ENCODE results near the gene PWWP2B. TPM values are rescaled to one million over a fixed set of nuclear protein-coding genes. Genes with fewer than 3 reads are reported as not detected.
A peak's percentile ranks its signal among the peaks of the same experiment; 100 is the strongest.
"Not testable (repeated sequence)": the region's sequence is repeated elsewhere in the genome, so short reads cannot be mapped to it uniquely, and the experiment has no call there.

Gene PWWP2B
- total RNA-seq, 1 experiment from 2014 or later, result 6.7 TPM

DNA sequence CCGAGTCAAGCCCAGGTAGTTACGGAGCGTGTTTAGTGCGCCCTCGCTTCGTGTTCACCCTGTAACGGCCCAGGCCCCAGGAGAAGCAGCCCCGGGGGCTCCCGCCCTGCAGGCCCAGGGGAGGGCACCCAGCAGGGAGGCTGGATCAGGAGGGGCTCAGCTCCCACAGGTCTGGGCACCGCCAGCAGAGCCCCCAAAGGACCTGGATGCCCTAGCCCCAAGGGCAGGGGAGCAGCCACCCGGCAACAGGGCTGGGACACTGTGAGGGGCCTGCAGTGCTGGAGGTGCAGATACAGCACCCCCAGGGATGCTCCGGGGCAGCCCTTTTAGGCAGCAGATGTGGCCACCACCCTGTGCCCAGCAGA lies 35.2 kb downstream of the PWWP2B start:
- DNase-seq (ENCODE audit: low read depth), result no peak

DNA sequence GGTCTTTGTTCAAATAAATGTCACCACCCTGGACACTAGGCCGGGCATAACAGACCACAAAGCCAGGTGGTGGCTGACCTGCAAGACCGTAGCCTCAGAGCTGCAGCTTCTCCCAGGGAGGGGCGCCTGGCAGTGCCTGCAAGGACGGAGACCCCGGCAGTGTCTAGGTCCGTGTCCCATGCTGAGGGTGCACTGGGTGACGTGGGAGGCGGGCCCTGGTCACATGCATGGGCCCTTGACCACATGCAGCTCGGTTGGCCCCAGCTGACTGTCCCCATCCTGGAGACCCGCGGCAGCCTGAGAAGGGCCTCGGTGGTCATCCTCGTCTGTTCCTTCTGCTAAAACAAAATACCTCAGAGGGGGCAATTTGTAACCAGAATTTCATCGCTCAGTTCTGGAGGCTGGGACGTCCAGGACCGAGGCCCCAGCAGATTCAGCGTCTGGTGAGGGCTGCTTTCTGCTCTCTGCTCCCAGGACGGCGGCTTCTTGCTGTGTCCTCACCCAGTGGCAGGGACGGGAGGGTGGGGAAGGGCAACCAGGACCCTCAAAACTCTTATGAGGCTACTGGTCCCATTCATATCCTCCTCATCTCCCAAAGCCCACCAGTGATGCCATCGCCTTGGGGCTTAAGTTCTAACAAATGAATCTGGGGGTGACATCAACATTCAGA lies 36.8 kb downstream of the PWWP2B start:
- DNase-seq (ENCODE audit: low read depth), result no peak

DNA sequence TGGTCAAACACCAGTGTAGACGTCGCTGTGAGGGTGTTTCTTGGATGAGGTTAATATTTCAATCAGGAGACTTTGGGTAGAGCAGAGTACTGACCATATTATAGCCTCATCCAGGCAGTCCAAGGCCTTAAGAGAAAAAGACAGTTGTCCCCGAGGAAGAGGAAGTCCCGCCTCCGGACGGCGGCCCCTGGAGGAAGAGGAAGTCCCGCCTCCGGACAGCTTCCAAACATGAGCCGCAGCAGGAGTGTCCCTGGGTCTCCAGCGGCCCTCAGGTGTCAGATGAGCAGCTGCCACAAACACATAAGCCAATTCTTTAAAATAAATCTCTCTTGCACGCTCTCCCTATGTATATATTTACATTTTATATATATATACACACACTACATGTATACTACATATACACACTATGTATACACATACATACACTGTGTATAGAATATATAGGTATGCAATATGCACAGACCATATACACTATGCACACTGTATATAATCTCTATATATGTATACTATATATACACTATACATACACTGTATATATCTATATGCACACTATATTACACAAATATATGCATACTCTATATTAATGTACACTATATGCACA lies 37.5 kb downstream of the PWWP2B start:
- DNase-seq (ENCODE audit: low read depth), result no peak

DNA sequence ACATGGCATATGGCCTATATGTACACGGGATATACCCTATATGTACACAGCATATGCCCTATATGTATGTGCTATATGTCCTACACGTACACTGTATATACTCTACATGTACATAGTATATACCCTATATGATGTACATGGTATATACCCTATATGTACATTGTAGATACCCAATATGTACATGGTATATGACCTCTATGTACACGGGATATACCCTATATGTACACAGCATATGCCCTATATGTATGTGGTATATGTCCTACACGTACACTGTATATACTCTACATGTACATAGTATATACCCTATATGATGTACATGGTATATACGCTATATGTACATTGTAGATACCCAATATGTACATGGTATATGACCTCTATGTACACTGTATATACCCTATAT lies 38.3 kb downstream of the PWWP2B start:
- DNase-seq (ENCODE audit: low read depth), result not testable (repeated sequence)

DNA sequence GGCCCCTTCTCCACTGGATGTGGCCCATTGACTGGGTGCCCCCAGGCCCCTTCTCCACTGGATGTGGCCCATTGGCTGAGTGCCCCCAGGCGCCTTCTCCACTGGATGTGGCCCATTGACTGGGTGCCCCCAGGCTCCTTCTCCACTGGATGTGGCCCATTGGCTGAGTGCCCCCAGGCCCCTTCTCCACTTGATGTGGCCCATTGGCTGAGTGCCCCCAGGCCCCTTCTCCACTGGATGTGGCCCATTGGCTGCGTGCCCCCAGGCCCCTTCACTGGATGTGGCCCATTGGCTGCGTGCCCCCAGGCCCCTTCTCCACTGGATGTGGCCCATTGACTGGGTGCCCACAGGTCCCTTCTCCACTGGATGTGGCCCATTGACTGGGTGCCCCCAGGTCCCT lies 39.1 kb downstream of the PWWP2B start:
- DNase-seq (ENCODE audit: low read depth), result not testable (repeated sequence)

DNA sequence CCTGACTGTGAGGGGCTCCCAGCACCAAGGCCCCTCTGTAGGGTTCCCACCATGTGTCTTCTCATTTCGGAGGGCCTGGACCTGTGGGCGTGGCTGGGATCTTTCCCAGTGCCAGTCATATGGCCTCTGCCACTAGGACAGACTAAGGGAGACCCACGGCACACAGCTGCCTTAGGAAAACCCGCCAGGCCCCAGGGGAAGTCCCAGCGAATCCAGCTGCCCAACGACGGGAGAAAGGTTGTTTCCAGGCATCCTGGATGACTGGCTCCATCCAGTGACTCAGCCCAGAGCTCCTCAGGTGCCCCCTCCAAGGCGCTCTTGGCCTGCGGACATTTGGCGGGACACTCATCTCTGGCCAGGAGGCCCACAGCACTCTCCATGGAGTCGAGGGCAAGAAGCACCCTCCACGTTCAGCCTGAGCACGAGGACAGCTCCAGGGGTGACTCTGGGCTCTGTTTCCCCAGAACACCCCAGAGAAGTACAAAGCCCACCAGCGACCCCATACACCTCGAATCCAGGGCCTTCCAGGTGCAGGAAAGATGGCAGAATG lies 39.9 kb downstream of the PWWP2B start:
- no peak for DNase-seq (ENCODE audit: low read depth)

DNA sequence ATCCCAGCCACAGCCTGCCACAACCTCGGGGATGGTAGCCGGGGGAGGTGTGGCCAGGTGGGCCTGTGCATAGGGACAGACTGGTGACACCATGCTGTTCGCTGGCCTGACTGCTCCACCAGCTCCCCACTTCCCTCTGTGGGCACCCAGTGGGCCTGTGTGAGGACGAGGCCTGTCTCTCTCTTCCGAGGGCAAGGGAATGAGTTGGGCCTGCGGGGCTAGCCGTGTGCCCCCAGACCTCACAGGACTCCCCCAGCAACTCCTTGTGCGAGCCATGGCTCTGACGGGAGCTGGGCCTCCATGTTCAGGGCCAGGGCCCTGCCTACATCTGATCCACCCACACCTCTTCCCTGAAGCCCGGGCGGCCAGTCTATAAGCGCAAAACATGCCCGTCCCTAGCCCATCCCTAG lies 40.5 kb downstream of the PWWP2B start:
- no peak for DNase-seq (ENCODE audit: low read depth)

DNA sequence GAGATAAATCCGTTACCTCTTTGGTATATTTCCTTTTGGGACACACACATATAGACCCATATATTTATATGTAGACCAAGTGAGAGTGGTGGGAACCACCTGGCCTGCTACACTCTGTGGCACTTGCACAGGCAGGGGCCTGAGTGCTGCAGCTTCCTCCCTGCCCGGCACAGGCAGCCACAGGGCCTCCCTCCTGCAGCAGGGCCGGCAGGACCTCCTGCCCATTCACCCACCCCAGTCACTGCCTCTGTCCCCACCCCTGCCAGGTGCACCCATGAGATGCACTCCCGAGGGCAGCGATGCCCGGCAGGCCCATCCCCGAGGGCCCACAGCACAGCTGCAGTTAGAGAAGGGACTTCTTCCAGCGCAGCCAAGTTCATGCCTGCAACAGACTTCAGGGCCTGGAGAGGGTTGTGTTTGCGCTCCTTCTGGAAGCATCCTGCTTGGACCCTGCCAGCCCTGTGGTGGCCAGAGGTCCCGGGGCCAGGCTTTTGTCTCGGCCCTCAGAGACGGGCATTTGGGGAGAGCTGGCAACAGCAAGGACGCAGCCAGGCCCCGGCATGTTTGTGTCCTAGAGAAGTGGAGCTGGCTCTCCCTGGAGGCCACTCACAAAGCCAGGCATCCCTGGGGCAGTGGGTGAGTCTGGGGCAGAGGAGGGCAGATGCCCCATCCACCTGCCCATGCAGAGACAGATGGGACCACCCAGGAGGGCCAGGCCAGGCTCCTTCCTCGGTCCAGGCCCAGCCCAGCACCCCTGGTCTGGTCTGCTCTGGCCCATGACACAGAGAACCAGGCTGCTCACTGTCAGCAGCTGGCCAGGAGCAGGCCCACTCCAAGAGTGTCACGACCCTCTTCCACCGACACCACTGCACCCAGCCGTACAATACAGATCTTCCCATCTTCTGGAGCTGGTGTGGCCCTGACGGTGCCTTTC lies 41.4 kb downstream of the PWWP2B start:
- DNase-seq (ENCODE audit: low read depth), result no peak

DNA sequence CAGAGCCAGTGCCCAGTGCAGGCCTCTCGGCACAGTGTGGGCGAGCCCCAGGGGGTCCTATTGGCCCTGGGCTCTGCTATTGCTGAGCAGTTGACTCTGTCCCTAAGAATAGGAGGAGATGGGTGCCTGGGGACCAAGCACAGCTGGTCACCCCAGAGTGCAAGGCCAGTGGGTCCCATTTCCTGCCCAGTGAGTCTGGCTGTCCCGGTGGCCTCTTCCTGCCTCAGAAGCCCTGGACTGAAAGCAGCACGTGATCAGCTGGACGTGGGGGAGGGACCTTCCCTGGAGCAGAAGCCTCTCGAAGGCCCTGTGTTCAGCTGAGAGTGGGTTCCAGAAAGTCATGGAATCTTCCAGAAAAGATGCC lies 42.0 kb downstream of the PWWP2B start:
- DNase-seq (ENCODE audit: low read depth), result no peak

DNA sequence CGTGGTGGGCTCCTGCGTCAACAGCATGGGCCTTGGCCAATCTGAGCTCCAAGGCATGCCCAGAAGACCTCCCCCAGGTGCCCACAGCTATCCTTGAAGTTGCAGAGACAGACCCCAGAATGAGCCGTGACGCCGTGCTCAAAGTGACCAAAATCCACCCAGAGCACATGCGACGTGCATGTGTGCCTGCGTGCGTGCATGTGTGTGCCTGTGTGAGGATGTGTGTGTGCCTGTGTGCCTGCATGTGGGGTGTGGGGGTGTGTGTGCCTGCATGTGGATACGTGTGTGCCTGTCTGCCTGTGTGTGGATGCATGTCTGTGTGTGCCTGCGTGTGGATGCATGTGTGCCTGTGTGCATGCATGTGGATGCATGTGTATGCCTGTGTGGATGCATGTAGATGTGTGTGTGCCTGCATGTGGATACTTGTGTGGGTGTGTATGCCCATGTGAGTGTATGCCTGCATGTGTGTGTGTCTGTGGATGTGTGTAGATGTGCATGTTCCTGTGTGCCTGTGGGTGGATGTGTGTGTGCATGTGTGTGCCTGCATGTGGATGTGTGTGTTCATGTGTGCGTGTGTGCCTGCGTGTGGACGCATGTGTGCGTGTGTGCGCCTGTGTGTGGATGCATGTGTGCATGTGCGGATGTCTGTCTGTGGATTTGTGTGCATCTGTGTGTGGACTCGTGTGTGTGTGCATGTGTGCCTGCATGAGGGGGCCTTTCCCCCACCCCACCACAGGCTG lies 42.6 kb downstream of the PWWP2B start:
- no peak for DNase-seq (ENCODE audit: low read depth)

DNA sequence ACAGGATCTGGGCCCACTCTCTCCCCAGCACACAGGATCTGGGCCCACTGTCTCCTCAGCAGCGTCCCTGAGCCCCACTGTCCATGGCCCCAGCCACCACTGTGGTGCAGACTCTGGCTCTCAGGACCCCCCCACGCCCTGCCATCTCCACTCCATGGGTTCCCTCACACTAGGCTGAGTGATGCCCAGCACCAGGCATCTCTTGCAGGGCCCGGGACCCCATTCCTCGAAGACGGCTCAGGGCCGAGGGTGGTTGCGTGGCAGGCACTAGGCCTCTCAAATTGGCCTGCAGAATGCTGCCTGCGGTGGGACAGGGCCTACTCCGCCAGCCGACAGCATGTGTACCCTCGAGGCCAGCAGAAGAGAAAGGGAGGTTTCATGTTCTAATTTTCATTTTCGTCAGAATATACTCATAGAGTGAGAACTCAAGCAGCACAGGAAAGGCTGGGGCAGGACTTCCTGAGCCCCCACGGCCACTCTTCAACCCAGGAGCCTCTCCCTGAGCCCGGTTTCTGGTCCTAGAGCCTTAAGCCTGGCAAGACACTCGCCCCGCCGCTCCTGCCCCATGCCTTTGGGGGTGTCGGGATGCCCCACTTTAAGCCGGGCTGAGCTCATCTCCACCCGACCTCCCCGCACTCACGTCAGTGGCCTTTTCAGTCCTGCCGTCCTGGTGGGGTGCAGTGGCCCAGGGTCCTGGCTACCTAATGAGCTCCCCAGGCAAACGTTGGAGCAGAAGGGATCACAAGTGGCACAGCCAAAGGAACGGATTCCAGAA lies 44.0 kb downstream of the PWWP2B start:
- DNase-seq (ENCODE audit: low read depth), result no peak

DNA sequence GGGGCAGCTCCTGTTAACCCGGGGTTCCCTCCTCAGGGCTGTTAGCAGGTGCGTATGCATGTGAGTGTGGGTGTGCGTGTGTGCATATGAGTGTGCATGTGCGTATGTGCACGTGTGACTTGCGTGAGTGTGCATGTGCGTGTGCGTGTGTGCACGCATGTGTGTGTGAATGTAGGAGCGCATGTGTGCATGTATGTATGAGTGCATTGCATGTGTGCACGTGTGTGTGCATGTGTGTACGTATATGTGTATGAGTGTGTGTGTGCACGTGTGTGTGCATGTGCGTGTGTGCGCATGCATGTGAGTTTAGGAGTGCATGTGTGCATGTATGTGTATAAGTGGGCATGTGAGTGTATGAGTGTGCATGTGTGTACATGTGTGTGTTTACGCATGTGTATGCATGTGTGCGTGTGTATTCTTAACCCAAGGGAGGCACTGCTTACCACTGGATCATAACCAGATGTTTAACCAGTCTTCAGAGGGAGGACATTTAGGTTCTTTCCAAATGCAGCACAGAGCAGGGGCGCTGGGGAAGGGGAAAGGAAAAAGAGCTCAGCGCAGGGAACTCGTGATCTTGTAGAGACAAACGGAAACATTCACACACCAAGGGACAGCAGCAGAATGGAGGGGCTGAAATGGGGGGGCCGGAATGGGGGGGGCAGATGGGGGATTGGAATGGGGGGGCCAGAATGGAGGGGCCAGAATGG lies 45.0 kb downstream of the PWWP2B start:
- DNase-seq (ENCODE audit: low read depth), result no peak

DNA sequence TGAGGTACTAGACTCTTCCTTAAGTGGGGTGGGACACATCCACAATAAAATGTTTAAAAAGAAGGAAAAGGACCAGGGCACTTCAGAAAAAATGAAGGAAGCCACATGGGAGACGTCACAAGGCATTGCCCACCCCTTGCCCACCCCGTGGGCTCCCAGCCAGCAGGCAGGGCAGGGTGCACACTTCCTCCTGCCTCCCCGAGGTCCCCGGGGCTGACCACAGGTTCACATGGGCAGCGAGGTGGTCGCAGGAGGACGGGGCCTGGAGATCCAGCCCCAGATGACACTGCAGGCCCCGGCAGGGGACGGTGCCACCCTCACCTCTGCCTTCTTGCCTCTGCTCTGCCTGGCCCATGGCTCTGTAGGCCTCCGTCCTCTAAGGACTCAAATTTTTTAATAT lies 45.6 kb downstream of the PWWP2B start:
- DNase-seq (ENCODE audit: low read depth), result no peak

DNA sequence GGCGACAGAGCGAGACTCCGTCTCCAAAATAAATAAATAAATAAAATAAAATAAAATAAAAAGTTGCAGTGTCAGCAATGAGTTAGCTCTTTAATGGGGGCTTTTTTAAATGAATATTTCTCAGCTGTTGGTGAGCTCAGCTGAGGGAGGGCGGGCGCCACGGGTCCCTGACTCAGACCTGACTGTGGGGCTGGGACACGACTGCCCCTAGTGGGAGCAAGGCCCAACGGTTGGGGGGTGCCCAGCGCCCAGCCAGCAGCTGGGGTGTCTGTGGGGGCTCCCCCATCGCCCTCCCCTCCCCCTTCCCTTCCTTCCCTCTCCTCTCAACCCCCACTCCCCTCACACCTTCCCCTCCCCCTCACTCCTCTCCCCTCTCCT lies 46.6 kb downstream of the PWWP2B start:
- DNase-seq (ENCODE audit: low read depth), result peak; percentile 61

DNA sequence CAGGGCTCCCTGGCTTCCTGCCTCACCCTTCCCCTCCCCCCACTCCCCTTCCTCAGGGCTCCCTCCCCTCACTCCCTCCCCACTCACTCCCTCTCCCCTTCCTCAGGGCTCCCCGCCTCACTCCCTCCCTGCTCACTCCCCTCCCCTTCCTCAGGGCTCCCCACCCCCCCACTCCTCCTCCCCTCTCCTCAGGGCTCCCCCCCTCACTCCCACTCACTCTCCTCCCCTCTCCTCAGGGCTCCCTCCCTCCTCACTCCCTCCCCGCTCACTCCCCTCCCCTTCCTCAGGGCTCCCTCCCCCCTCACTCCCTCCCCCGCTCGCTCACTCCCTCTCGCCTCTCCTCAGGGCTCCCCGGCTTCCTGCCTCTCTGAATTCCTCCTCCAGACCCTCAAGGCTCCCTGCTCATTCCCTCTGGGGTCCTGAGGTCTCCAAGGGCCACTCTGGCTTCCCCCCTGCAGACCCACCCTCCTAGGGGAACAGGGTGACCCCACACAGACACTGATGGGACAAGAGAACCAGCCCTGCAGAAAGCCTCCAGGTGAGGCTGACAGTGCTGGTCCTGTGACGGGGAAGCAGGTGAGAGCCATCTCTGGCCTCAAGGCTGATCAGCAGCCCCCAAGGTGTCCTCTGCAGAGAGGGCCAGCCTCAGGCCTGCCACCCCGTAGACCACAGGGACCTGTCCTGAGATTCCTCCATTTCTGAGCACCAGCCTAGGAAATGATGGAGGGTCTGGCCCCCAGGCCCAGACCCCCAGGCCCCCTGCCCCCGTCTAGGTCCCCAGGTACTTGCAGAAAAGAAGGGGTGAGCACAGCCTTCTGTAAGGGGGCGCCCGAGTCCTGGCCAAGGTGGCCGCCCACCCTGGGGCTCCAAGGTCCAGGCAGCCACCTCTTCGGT lies 47.2 kb downstream of the PWWP2B start:
- no peak for DNase-seq (ENCODE audit: low read depth)

DNA sequence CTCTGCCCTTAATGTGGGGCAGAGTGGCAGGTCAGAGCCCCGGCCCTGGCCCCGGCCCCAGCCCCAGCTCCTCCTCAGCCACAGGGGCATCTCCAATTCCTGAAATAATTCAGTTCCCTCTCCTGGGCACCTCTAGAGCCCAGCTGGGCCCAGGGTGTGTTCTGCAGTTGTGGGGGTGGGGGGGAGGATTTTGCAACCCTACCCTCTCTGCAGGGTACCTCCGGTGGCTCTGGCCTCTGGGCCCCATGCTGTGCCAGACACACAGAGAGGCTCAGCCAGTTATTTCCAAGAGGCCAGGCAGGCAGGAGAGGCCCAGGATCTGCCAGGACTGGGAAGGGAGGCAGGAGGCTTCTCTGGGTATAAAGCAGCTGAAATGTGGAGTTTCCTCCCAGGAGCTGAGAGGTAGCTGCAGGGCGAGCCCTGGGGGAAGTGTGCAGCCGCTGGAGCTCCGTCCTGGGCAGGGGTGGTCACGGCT lies 47.9 kb downstream of the PWWP2B start:
- no peak for DNase-seq (ENCODE audit: low read depth)

DNA sequence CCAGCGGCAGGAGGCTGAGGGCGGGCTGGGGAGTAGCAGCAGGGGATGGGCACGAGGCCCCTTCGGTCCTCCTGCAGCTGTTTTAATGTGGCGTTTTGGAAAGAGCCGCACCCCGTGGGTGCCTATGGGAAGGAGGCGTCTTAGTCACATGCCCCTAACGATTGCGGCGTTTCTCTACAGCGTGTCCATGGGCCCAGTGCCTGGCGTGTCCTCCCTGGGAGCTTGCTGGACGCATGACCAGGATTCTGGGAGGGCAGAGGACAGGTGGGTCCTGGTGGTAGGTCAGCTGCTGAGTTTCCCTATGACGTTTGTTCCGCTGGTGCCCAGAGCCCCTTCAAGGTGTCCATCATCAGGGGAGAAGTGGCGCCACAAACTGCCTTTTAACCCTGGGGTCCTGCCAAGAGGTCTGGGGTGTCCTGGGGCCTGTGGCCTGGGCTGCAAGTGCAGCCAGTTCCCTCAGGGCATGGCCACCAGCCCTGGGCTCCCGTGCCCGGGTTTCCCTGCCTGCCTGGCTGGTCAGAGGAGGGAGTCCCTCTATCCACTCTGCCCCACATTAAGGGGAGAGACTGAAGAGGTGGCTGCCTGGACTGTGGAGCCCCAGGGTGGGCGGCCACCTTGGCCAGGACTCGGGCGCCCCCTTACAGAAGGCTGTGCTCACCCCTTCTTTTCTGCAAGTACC lies 48.7 kb downstream of the PWWP2B start:
- no peak for DNase-seq (ENCODE audit: low read depth)

DNA sequence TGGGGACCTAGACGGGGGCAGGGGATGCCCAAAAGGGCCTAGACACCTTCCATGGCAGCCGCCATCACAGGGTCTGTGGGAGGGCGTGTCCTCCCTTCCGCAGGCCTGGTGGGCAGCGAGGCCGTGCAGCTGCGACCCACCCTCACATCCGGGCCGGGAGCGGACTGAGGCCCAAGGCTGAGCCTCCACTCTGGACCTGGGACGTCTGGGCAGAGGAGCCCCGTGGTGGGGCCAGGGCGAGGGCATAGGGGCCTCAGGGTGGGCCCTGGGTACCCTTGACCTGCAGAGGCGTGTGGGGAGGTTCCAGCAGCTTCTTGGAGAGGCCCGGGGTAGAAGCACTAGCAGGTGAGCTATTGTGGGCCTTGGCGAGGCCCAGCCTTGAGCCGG lies 49.2 kb downstream of the PWWP2B start:
- DNase-seq (ENCODE audit: low read depth), result no peak
